GM21786 (cell line): ENCODE data around the gene CXCR6.
A peak's percentile ranks its signal among the peaks of the same experiment; 100 is the strongest.
"Not testable (repeated sequence)": the region's sequence is repeated elsewhere in the genome, so short reads cannot be mapped to it uniquely, and the experiment has no call there.

Experiments
- ATAC-seq: cut with Tn5 transposase; IDR thresholded peaks from one replicate; pipeline ENCODE4 v1.9.1; 2021; ENCODE audit not compliant: unreplicated experiment

CXCR6 gene

GRCh38 chr3:45986303-45986982 is 43.2 kb downstream of the CXCR6 start:
- ATAC-seq, result no peak

- ATAC-seq, result no peak
Observed at GRCh38 chr3:45987368-45988291, 44.4 kb downstream of the CXCR6 start.

GRCh38 chr3:45988362-45988761 is 45.1 kb downstream of the CXCR6 start:
- ATAC-seq, result no peak

GRCh38 chr3:45988804-45989203 is 45.5 kb downstream of the CXCR6 start:
- no peak for ATAC-seq

GRCh38 chr3:45990181-45990580 is 46.9 kb downstream of the CXCR6 start:
- no peak for ATAC-seq

GRCh38 chr3:45991341-45991740 is 48.1 kb downstream of the CXCR6 start:
- ATAC-seq, result no peak

GRCh38 chr3:45992133-45992729 is 49.0 kb downstream of the CXCR6 start:
- no peak for ATAC-seq

- ATAC-seq, result no peak
Observed at GRCh38 chr3:45992821-45993221, 49.6 kb downstream of the CXCR6 start.

- no peak for ATAC-seq
Observed at GRCh38 chr3:45993421-45994027, 50.3 kb downstream of the CXCR6 start.

- peak; percentile 7 for ATAC-seq
Observed at GRCh38 chr3:45994419-45995235, 51.4 kb downstream of the CXCR6 start.

GRCh38 chr3:45995236-45996192 is 52.2 kb downstream of the CXCR6 start, which contains the start of gene FYCO1:
FYCO1 (minus strand) TSS chr3:45995824; CDS start chr3:45984910, 10,914 bp downstream.
- ATAC-seq, result peak; percentile 89

GRCh38 chr3:45997499-45997898 is 54.2 kb downstream of the CXCR6 start:
- not testable (repeated sequence) for ATAC-seq

GRCh38 chr3:45997942-45998341 is 54.7 kb downstream of the CXCR6 start:
- ATAC-seq, result no peak
